Measurements from ENCODE around the gene WSCD2.
A peak's percentile ranks its signal among the peaks of the same experiment; 100 is the strongest.

WSCD2 gene

GRCh38 chr12:108166505-108166904 lies 37.4 kb downstream of the WSCD2 start:
- no peak for DNase-seq

- DNase-seq, result no peak
Measured at GRCh38 chr12:108167974-108168373, 38.9 kb downstream of the WSCD2 start.

GRCh38 chr12:108169708-108170107 lies 40.6 kb downstream of the WSCD2 start:
- DNase-seq, result no peak

- no peak for DNase-seq
Measured at GRCh38 chr12:108170164-108170563, 41.1 kb downstream of the WSCD2 start.

- DNase-seq, result no peak
Measured at GRCh38 chr12:108172033-108172432, 42.9 kb downstream of the WSCD2 start.

GRCh38 chr12:108173160-108173559 lies 44.1 kb downstream of the WSCD2 start:
- DNase-seq, result no peak

- no peak for DNase-seq
Measured at GRCh38 chr12:108173892-108174291, 44.8 kb downstream of the WSCD2 start.

GRCh38 chr12:108174641-108175040 lies 45.6 kb downstream of the WSCD2 start:
- no peak for DNase-seq

GRCh38 chr12:108175310-108175709 lies 46.2 kb downstream of the WSCD2 start:
- DNase-seq, result no peak

- DNase-seq, result no peak
Measured at GRCh38 chr12:108176292-108176691, 47.2 kb downstream of the WSCD2 start.

- no peak for DNase-seq
Measured at GRCh38 chr12:108177131-108177530, 48.0 kb downstream of the WSCD2 start.

- DNase-seq, result no peak
Measured at GRCh38 chr12:108179305-108179704, 50.2 kb downstream of the WSCD2 start.

GRCh38 chr12:108180255-108181094 lies 51.4 kb downstream of the WSCD2 start:
- no peak for DNase-seq

- DNase-seq, result no peak
Measured at GRCh38 chr12:108181095-108181454, 52.0 kb downstream of the WSCD2 start.

- no peak for DNase-seq
Measured at GRCh38 chr12:108182096-108182495, 53.0 kb downstream of the WSCD2 start.

GRCh38 chr12:108185002-108185401 lies 55.9 kb downstream of the WSCD2 start:
- no peak for DNase-seq

GRCh38 chr12:108187831-108188230 lies 58.7 kb downstream of the WSCD2 start:
- DNase-seq, result no peak

GRCh38 chr12:108190529-108190928 lies 61.4 kb downstream of the WSCD2 start:
- no peak for DNase-seq

GRCh38 chr12:108191086-108191485 lies 62.0 kb downstream of the WSCD2 start:
- DNase-seq, result no peak

- no peak for DNase-seq
Measured at GRCh38 chr12:108191938-108192337, 62.9 kb downstream of the WSCD2 start.

GRCh38 chr12:108193493-108193892 lies 64.4 kb downstream of the WSCD2 start:
- DNase-seq, result no peak

- peak; percentile 18 for DNase-seq
Measured at GRCh38 chr12:108193917-108194316, 64.8 kb downstream of the WSCD2 start.

GRCh38 chr12:108194585-108194984 lies 65.5 kb downstream of the WSCD2 start:
- DNase-seq, result no peak

- DNase-seq, result no peak
Measured at GRCh38 chr12:108196319-108196718, 67.2 kb downstream of the WSCD2 start.

GRCh38 chr12:108196921-108197320 lies 67.8 kb downstream of the WSCD2 start:
- no peak for DNase-seq
